ENCODE measurements around the gene ZNF518B.

The ZNF518B gene, protein sequence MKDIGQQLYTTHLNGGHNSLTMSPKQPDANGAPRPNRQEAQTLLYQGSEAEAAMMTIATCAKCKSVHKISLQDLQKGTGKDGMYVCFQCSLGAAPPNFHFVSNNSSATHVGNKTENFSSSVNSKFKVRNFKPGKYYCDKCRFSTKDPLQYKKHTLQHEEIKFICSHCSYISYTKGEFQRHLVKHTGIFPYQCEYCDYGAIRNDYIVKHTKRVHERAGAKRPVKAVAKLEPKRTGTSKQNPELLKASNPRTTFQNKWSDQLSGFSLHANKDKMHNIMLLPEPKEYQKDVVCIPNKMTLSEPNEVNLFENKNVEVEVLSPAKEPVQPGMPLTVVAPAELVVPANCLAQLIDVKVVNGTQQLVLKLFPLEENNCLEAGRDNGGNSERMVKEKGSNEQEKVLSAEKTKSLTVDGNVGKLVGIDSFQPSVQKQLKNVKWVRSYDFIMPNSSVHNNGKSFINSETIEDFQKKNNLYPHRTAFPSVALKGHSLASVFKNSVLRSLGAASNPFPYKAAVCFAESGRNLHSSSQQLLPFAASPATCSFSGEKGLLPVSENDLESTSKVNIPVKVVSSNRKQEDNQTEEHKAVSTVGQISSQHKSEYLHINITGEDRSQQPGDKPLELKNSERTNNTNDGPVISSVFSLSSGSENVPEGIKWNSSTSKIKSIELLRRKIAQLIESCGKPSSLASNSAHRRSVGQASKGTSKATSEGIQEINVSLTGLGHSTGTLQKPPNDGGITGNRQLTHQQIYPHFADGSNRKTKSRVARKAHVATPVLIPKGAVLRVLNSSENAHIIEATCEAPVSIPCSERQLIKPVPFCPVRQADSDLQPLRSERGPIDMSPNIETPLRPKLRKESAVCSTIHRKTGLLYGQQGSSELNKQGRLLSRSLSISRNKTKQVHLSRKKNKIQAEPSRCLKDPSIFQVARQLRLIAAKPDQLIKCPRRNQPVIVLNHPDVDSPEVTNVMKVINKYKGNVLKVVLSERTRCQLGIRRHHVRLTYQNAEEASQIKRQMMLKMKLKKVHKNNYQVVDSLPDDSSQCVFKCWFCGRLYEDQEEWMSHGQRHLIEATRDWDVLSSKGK

DNA sequence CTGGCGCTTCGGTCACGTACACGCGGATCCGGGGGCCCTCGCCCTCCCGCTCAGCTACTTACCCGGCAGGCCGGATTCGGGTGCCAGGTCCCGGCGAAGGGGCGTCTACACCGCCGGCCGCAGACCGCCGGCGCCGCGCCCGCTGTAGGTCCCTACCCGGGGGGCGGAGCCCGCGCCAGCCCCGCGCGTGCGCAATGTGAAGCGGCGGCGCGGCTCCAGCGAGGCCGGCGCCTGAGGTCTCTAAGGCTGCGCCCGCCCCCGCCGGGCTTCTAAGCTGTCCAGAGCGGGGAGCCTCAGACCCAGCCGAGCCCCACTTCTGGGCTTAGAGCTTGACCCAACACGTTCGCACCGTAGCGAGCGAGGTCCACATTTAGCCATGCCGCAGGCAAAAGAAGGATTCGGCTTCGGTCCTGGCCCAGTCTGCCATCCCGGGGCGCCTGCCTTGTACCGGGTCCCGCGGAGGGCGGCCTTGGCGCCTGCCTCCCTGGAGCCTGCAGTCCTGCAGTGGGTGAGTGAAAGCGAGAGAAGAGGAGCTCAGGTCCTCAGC is at the start of gene ZNF518B:
TSS of gene ZNF518B (minus strand) at position 172 of the 547 bp plus-strand sequence. CDS start 11,098 bp downstream, outside the sequence.
- peak; percentile 3 for DNase-seq

DNA sequence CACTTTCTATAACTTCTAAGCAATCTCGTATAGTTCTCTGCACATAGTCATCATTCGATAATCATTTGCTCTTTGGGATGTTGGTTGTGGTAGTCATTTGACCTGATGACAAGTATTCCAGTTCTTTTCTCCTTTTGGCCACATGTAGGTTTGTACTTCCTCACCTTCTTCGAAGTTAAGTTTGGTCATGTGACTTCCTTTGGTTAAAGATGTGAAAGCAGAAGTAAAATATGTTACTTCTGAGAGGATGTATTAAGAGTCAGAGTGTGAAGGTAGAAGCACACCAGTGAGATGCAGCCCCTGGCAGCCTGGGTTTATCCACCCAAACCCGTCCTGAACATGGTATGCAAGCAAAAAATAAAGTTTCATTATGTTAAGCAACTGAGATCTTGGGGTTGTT is 48.9 kb upstream of the ZNF518B start:
- no peak for DNase-seq

DNA sequence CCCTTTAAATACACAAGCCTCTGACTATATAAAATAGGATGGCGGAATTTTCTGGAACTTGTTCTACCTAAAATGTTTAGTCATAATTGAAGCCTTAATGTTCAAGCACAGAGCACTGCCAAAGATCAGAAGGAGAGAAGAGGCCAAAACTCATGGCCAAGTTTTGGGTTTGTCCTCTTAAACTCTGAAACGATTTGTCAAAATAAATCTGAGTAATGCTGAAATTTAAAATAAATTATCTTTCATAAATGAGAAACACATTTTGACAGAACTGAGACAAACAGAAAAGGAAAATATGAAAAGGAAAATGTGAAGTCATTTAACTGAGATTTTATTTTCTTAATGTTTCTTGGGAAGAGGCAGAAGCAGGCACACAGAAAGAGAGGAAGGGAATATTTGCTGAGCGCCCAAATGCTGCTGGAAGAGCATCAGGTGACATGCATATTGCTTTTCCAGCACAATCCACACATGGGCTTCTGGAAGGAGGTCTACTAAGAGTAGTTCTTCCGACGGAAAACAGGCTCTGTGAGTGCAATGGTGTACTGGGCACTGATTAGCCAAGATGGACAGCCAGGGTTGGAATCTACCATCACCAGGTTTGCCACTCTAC is 47.4 kb upstream of the ZNF518B start:
- DNase-seq = no peak

DNA sequence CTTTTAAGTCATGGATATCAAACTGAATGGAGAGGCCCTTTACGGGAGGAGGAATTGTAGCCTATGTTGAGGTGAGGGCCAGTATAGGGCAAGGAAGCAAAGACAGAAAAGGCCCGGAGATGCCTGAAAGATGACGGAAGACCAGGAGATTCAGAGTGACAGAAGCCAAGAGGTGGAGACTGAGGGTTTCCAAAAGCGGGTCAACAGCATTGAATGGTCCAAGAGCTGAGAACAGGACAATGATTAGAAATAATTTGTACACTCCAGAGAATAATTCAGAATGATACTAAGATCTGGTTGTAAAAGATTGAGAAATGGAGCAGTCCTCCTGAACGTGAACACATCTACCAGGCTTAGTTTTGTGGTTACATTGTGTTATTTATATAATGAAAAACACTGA is 45.5 kb upstream of the ZNF518B start:
- DNase-seq = no peak

DNA sequence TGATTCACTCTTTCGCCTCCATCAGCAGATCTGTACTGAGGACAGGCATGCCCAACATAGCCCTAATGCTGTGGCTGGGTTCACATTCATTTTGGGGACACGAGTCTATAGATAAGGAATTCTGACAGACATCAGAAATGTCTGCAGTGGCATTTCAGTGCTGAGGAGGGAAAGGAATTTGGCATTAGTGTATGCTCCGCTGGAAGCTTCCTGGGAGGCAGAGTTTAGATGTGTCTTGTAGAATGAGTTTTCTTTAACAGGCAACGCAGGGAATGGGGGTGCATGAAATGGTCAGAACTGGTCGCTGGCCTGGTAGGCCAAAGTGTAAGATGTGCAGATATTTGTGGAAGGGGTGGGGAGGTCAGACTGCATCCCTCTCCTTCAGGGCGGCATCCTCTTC is 43.5 kb upstream of the ZNF518B start:
- no peak for DNase-seq

DNA sequence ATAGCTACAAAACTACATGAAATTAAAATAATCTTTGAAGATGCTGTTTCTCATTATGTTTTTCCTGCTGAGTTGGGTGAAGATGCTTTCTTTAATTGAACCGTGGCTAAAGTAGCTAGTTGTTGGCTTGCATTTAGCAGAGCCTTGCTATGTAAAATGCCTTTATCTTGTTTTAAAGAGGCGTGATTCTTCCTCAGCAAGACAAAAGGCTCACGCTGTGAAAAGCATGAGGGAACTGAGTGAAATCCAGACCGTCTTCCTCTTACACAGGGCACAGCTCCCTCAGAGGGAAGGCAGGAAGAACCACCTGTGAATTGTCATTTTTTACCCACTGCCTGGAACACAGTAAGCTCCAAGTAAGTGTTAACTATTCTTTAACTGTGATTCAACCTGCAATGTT is 39.0 kb upstream of the ZNF518B start:
- no peak for DNase-seq

DNA sequence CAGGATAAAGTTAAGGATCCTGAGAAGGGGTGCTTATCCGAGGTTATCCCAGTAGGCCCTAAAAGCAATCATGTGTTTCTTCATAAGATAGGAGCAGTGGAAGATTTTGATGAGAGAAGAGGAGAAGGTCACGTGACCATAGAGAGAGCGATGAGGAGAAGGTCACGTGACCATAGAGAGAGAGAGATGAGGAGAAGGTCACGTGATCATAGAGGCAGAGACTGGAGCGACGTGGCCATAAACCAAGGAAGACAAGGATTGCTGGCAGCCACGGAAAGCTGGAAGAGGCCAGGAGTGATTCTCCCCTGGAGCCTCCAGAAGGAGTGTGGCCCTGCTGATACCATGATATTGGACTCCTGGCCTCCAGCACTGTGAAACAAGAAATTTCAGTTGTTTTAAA is 38.4 kb upstream of the ZNF518B start:
- DNase-seq = no peak

DNA sequence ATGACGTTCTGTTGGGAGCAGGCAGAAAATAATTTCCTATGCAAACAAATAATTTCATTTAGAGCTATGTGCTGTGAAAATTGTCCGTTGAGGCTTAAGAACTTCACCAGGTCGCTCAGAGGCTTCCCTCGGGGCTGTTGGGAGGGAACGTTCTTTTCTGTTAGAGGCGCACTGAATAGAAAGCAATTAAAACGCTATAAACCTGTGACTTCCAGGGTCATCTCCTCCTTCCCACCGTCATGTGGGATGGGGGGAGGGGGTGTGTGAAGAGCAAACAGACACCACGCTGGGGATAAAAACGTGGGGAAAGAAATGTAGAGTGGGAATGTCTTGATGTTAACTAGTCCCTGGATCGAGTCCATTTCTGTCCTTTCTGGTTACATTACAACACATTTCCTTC is 35.2 kb upstream of the ZNF518B start:
- no peak for DNase-seq

DNA sequence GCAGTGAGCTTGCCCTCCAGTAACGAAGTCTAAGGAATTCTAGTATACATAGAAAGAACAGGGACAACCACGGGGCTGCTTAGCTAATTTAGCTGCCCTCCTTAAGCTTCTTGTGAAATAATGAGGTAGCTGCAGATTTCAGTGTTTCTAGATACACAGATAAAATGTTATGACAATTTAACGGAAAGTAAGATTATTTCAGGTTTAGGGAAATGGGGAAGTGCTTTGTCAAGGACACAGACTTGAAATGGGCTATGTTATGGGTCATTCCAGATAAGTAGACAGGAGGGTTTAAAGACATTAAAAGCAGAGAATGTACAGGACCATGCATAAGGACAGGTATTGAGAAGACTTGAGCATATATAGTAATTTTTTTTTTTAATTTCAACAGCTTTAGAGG is 34.2 kb upstream of the ZNF518B start:
- DNase-seq = no peak

DNA sequence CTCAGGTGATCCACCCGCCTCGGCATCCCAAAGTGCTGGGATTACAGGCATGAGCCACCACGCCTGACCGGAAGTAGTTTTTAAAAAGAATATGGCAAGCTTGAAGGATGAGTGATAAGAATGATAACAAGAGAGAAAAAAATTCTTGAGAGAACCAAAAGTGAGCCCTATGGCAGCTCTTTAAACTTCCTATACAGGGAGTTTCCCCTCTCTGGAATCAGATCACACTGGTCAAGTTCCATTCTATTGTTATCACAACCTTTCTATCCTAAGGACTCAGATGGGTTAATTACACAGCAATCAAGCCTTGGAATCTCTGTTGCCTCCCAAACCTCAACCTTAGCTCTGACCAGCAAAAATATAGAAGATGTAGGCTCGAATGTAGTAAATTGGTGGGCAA is 33.8 kb upstream of the ZNF518B start:
- DNase-seq = no peak

DNA sequence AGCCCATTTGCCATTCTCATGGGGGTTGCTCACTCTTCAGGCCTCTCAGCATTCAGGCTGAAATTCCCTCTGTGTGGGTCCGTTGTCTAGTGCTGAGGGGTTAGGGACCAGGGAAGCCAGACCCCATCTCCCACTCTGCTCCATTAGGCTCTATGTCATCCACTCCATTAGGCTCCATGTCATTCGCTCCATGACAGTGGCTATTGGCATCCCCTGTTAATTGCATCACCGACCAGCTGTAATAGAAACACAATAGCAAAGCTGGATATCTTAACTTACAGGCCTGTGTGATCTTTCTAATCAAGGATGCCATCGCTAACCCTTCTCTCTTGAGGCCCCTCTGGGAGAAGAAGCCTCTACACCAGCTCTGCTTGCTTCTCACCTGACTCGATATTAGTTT is 25.7 kb upstream of the ZNF518B start:
- no peak for DNase-seq

DNA sequence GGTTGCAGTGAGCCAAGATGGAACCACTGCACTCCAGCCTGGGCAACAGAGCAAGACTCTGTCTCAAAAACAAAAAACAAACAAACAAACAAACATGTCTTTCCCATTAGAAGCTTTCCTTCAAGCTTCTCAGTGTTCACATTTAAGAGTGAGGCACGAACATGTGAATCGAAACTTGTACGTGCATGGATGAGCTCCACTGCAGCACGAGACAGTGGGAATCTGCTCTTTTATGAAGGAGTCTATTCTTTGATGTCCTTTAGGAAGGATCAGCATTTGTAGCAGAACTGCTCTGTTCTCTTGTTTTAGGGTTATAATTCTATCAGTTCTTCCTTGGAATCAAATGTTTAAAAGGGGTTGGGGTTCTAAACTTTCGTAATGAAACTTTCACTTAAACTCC is 23.4 kb upstream of the ZNF518B start:
- no peak for DNase-seq

DNA sequence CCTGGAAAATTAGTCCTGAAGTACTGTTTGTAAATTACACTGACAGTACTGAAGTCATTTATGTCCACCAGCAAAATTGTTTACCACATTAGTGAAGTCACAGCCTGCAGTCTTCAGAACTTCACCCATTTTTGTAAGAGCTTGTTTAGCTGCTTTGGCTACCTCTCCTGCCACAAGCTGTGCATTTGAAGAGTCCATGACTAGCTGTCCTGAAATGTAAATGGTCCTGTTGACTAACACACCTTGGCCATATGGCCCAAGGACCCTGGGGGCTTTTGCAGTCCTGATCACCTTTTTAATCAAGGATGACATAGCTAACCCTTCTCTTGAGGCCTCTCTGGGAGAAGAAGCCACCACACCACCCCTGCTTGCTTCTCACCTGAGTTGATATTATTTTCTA is 21.4 kb upstream of the ZNF518B start:
- no peak for DNase-seq

DNA sequence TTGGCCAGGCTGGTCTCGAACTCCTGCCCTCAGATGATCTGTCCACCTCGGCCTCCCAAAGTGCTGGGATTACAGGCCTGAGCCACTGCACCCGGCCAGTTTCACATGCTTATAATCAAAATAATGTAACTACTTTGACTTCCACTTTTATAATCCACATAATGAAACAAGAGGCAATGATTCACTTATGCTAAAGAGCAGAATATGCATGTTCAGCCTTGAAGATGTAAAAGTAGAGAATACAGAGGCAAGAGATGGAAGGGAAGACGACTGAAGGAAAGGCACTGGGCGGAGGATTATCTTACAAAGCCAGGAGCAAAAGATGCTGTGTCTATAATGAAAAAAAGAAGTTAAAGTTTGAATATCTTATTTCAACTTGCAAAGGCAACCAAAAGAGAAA is 13.3 kb upstream of the ZNF518B start:
- DNase-seq = no peak

DNA sequence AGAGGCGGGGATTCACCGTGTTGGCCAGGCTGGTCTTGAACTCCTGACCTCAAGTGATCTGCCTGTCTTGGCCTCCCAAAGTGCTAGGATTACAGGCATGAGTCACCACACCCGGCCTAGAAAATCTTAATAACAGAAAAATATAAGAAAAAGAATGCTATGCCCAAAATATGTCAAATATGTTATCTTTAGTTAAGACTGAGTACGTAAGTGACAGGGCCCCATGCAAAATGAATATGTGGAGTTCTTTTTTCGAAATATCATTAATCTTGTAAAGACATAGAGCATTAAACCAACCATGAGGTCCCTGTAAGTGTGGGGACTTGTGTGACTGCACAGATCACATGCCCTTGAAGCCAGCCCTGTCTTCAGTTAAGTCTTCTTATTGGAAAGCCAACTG is 8.9 kb upstream of the ZNF518B start:
- no peak for DNase-seq

DNA sequence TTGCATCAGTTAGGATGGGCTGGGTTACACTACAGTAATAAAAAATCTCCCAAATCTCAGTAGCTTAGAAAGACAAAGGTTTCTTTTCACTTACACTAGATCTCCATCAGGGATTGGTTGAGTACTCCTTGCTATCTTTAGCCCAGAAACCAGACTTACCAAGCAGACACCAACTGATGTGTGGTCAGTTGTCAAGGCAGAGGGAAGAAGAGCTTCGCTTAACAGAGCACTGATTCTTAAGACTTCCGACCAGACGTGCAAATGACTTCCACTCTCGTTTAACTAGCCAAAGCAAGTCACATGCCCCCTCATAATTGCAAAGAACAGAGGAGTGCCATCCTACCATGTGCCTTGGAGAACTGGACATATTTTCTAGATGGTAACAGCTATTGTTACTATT is 5.7 kb upstream of the ZNF518B start:
- no peak for DNase-seq

DNA sequence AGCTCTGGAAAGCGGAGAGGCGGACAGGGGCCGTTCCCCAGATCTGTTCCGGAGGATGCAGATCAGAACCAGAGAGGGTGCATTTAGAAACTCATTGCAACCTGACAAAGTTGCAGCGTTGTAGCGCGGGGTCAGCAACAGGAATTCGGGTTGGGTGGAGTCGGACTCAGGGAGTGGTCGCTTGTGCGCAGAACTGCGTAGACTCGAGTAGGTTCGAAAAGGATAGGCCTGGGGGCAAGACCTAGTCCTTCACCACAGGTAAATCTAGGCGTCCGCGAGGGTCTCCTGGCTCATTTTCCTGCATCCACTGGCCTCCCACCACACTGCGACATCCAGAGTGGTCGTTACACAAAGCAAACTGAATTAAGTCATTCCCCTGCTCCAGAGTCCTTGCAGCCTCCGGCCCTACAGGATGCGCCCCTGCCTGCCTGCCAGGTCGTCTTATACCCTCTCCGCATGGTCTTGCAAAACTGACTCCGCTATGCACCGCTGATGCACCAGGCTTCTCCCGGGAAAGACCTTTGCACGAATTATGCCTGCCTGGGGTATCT is 4.7 kb upstream of the ZNF518B start:
- DNase-seq = no peak

DNA sequence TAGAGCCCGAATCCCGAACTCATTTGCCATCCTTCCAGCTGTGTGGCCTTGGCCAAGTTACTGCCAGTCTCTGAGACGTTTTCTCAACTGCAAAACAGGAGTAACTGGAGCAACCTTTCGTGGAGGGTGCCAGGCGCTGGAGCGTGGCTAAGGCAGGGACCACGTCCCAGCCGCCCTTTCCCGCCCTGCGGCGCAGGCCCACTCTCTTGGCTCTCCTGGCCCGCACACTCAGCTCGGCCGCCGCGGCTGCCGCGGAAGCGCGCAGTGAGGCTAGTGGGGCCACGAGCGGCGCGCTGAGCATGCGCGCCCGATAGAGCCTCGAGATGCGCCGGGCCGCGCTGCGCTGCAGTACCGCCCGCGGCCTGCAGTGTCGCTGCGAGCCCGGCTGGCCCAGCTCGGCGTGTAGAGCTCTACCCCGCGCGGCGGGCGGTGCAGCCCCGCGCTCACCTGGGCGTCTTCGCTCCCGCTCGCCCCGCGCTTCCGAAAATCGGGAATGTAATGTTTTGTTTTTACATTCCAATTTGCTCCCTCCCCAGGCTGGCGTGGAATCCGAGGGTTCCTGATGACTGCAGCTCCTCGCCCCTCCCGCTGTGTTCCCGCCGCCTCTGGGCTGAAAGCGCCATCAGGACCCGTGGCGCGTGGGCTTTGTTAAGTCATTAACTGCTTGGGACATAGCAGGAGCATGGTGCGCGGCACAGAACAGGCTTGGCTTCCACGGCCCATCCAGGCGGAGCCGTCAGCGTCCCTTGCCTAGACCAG is 4.0 kb upstream of the ZNF518B start:
- DNase-seq = no peak

DNA sequence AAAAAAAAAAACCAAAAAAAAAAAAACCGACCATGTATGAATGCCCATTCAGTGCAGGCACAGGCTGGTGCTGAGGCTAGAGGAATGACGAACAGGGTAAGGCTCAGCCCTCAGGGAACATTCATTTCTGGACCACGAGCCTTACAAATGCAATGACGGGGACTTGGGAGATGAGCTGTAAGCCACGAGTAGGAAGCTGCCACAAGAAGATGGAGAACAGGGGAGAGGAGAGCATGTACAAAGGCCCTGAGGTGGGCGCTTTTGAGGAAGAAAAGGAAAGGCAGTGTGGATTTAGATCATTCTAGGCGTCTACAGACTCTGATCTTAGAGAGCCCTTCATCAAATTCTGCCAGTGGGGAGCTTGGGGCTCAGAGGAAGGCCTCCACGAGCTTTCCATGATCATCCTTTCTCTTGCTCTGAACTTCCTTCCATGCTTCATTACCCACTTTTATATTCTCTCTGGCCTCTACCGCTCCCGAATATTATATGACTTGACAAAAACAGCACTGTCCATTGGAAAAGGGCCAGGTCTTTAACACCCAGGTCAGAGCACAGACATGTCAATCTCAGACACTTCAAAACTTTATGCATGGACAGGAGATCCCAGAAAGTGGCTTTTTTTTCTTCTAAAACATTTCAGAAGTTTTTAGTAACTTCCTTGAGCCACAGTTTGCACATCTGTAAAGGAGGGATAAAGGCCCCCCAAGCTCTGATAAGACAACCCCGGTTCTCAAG is 3.3 kb upstream of the ZNF518B start:
- no peak for DNase-seq

DNA sequence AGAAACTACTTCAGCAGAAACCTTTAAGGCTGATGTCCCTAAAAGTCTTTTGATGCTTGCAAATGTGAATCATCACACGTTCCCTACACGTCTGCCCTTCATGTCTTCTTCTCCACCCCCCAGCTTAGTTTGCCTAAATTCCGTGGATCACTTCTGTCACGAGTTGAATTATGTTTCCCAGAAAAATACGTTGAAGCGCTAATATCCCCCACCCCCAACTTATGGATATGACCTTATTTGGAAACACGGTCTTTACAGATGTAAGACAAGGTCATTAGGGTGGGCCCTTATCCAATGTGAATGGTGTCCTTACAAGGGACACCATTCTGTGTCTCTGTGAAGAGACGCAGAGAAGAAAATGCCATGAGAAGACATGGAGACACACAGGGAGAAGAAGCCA is 2.1 kb upstream of the ZNF518B start:
- DNase-seq = no peak

DNA sequence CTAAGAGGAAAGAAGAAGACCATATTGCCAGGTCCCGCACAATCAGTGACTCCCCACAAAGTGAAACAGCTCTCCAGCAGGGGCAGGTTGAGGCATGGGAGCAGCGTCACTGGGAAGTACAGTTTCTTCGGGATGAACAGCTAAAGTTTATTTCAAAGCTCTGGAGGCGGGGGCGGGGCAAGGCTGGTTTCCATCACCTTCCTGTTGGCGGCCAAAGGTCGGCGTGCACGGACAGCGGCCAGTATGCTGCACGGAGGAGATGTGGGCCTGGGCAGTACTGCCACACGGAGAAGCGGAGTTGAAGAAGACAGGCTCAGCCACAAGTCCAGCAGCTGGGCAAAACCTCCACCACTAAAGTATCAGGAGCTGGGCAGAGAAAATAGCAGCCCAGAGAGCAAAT is 951 bp upstream of the ZNF518B start:
- no peak for DNase-seq
